Parathyroid adenoma (tissue), 2 donors: ENCODE data around the gene THSD1.
"Not testable (repeated sequence)": the region's sequence is repeated elsewhere in the genome, so short reads cannot be mapped to it uniquely, and the experiment has no call there.

Source experiments
- H2AFZ ChIP-seq: fragments of 300-600 bp; sonication (generic); one replicate; pipeline ENCODE4 v1.7.0; 2017; ENCODE audit warnings: antibody characterized with exemption, mild to moderate bottlenecking
- H3K27ac ChIP-seq: fragments of 300-600 bp; sonication (generic); one replicate; pipeline ENCODE4 v1.7.0; 2017
- H3K27me3 ChIP-seq: fragments of 300-600 bp; sonication (generic); one replicate; pipeline ENCODE4 v1.7.0; 2017; ENCODE audit warnings: low read length; ENCODE audit not compliant: control insufficient read depth, insufficient read depth
- H3K36me3 ChIP-seq: fragments of 300-600 bp; sonication (generic); one replicate; pipeline ENCODE4 v1.7.0; 2017; ENCODE audit warnings: low read length; ENCODE audit not compliant: control insufficient read depth, insufficient read depth
- H3K4me1 ChIP-seq: fragments of 300-600 bp; sonication (generic); one replicate; pipeline ENCODE4 v1.7.0; 2017; ENCODE audit warnings: control low read depth
- H3K4me2 ChIP-seq: fragments of 300-600 bp; sonication (generic); one replicate; pipeline ENCODE4 v1.7.0; 2017; ENCODE audit warnings: low read length
- H3K4me3 ChIP-seq: fragments of 300-600 bp; sonication (generic); one replicate; pipeline ENCODE4 v1.7.0; 2017; ENCODE audit warnings: low read depth, low read length
- H3K79me2 ChIP-seq: fragments of 300-600 bp; sonication (generic); one replicate; pipeline ENCODE4 v1.7.0; 2017; ENCODE audit warnings: control low read depth
- H3K9ac ChIP-seq: fragments of 300-600 bp; sonication (generic); one replicate; pipeline ENCODE4 v1.7.0; 2017; ENCODE audit warnings: mild to moderate bottlenecking
- H3K9me3 ChIP-seq: fragments of 300-600 bp; sonication (generic); one replicate; pipeline ENCODE4 v1.7.0; 2017; ENCODE audit warnings: low read length; ENCODE audit not compliant: control insufficient read depth
- CTCF ChIP-seq: fragments of 300-600 bp; sonication (generic); IDR thresholded peaks from one replicate; pipeline ENCODE4 v1.7.0; 2017; ENCODE audit warnings: antibody characterized with exemption, mild to moderate bottlenecking
- donor health status: primary hyperparathyroidism.

THSD1 gene

GRCh38 chr13:52366291-52366690 lies 39.7 kb downstream of the THSD1 start:
- Histone ChIP-seq H3K4me2 (no peak overlapping the region), H3K27ac (no peak overlapping the region), H3K27me3 (no peaks in the 10 kb centered on the region), H3K79me2 (no peaks in the 10 kb centered on the region), H3K4me3 (no peak overlapping the region), H3K9me3 (no peaks in the 10 kb centered on the region), H2AFZ (no peak overlapping the region), H3K4me1 (no peaks in the 10 kb centered on the region), H3K36me3 (no peaks in the 10 kb centered on the region), H3K9ac (no peak overlapping the region)
- no peak for TF ChIP-seq CTCF

- H3K4me3 ChIP-seq, H3K36me3 ChIP-seq, H3K27me3 ChIP-seq, H3K4me1 ChIP-seq, H2AFZ ChIP-seq, H3K27ac ChIP-seq, H3K4me2 ChIP-seq, H3K9ac ChIP-seq, H3K9me3 ChIP-seq, H3K79me2 ChIP-seq: not testable (repeated sequence)
Observed at GRCh38 chr13:52362169-52362887, 43.6 kb downstream of the THSD1 start.

DNA sequence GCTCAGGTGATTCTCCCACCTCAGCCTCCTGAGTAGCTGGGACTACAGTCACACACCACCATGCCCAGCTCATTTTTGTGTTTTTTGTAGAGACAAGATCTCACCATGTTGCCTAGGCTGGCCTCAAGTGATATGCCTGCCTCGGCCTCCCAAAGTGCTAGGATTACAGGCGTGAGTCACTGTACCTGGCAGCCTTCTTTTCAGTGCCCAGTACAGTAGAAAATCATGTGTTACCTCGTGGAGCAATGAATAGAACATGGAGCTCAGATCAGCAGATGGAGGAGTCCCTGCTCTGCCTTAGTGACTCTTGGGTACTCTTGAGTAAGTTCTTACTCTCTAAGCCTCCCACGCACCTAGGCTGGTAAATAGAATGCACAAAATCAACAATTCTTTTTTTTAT lies 44.7 kb downstream of the THSD1 start:
- no peak overlapping the region for H3K27ac ChIP-seq
- H3K36me3 ChIP-seq: no peaks in the 10 kb centered on the region
- no peak overlapping the region for H3K9ac ChIP-seq
- H3K27me3 ChIP-seq: no peaks in the 10 kb centered on the region
- H3K79me2 ChIP-seq: no peaks in the 10 kb centered on the region
- no peak overlapping the region for H3K4me3 ChIP-seq
- no peak overlapping the region for H2AFZ ChIP-seq
- no peaks in the 10 kb centered on the region for H3K9me3 ChIP-seq
- no peaks in the 10 kb centered on the region for H3K4me1 ChIP-seq
- no peak for TF ChIP-seq CTCF
- no peak overlapping the region for H3K4me2 ChIP-seq

GRCh38 chr13:52359534-52359933 lies 46.4 kb downstream of the THSD1 start:
- H3K9ac ChIP-seq: no peak overlapping the region
- no peak overlapping the region for H3K27ac ChIP-seq
- no peaks in the 10 kb centered on the region for H3K79me2 ChIP-seq
- no peaks in the 10 kb centered on the region for H3K9me3 ChIP-seq
- H2AFZ ChIP-seq: no peak overlapping the region
- no peak overlapping the region for H3K4me2 ChIP-seq
- no peaks in the 10 kb centered on the region for H3K36me3 ChIP-seq
- TF ChIP-seq CTCF: no peak
- H3K27me3 ChIP-seq: no peaks in the 10 kb centered on the region
- H3K4me3 ChIP-seq: no peak overlapping the region
- no peaks in the 10 kb centered on the region for H3K4me1 ChIP-seq

DNA sequence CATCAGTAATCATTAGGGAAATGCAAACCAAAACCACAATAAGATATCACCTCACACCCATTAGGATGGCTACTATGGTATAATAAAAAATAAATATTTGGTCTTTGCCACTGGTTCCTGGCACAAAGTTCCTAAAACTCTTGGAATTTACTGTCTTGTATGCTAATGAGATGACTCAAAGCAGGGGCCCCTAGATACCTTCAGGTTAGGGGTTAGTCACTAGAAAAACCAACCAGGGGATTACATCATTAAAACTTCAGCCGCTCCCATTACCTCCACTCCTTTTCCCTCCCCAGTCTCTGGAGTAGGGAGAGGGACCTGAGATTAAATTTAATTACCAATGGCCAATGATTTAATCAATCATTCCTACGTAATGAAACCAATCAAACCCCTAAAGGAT lies 49.6 kb downstream of the THSD1 start:
- H3K27me3 ChIP-seq: no peaks in the 10 kb centered on the region
- no peaks in the 10 kb centered on the region for H3K9me3 ChIP-seq
- no peaks in the 10 kb centered on the region for H3K4me1 ChIP-seq
- no peak overlapping the region for H3K4me3 ChIP-seq
- no peak overlapping the region for H3K27ac ChIP-seq
- no peak overlapping the region for H2AFZ ChIP-seq
- no peak overlapping the region for H3K9ac ChIP-seq
- no peak for TF ChIP-seq CTCF
- no peak overlapping the region for H3K4me2 ChIP-seq
- H3K36me3 ChIP-seq: no peaks in the 10 kb centered on the region
- no peaks in the 10 kb centered on the region for H3K79me2 ChIP-seq
